ENCODE measurements around the gene SLC44A3.

DNA sequence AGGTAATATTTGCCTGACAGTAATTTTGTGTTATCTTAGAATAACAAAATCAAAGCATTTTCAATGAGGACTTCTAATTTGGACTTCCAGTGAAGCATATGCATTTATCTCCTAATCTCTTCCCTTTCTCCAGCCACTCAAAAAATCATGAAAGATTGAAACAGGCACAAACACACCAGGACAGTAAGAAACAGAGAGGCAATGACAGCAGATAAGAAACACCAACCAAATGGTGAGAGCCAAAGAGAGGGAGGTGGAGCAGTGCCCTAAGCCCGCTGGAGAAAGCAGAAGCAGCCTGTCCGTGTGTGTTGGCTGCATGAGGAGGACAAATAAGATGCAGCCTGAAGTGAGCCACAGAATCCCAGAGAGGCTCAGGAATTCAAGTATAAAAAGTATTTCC, 39.0 kb downstream of the SLC44A3 start:
- TF ChIP-seq, protein P1, sequence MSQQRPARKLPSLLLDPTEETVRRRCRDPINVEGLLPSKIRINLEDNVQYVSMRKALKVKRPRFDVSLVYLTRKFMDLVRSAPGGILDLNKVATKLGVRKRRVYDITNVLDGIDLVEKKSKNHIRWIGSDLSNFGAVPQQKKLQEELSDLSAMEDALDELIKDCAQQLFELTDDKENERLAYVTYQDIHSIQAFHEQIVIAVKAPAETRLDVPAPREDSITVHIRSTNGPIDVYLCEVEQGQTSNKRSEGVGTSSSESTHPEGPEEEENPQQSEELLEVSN (IDR thresholded peaks at IDR 0.05): no peak
- TF ChIP-seq, protein P2, sequence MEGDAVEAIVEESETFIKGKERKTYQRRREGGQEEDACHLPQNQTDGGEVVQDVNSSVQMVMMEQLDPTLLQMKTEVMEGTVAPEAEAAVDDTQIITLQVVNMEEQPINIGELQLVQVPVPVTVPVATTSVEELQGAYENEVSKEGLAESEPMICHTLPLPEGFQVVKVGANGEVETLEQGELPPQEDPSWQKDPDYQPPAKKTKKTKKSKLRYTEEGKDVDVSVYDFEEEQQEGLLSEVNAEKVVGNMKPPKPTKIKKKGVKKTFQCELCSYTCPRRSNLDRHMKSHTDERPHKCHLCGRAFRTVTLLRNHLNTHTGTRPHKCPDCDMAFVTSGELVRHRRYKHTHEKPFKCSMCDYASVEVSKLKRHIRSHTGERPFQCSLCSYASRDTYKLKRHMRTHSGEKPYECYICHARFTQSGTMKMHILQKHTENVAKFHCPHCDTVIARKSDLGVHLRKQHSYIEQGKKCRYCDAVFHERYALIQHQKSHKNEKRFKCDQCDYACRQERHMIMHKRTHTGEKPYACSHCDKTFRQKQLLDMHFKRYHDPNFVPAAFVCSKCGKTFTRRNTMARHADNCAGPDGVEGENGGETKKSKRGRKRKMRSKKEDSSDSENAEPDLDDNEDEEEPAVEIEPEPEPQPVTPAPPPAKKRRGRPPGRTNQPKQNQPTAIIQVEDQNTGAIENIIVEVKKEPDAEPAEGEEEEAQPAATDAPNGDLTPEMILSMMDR (IDR thresholded peaks at IDR 0.05; ENCODE audit: control extremely low read depth in 1 of 3, insufficient read depth in 1 of 3, low read depth in 1 of 3, low read length in 3 of 3): no peak
- TF ChIP-seq JUN (IDR thresholded peaks at IDR 0.05; ENCODE audit: low read depth, low read length): no peak
- TF ChIP-seq POLR2A (IDR thresholded peaks at IDR 0.05; ENCODE audit: control extremely low read depth in 1 of 2, low read depth in 2 of 2, low read length in 2 of 2): no peak
- TF ChIP-seq CREB1 (IDR thresholded peaks at IDR 0.05): no peak
- no peak for TF ChIP-seq EZH2 (IDR thresholded peaks at IDR 0.05; ENCODE audit: low read depth, low read length, severe bottlenecking)
- no peak for TF ChIP-seq RAD21 (IDR thresholded peaks at IDR 0.05 in 1 of 2, conservative IDR thresholded peaks at IDR 0.05 in 1 of 2; ENCODE audit: low read depth in 2 of 2, low read length in 2 of 2)
- no peak for TF ChIP-seq NRF1 (IDR thresholded peaks at IDR 0.05; ENCODE audit: low read depth, low read length)
- TF ChIP-seq RXRA (IDR thresholded peaks at IDR 0.05; ENCODE audit: insufficient read depth, low read depth, low read length): no peak
- no peak for TF ChIP-seq CHD2 (IDR thresholded peaks at IDR 0.05; ENCODE audit: low read length)
- TF ChIP-seq JUND (IDR thresholded peaks at IDR 0.05; ENCODE audit: low read length): no peak
- TF ChIP-seq SP4 (IDR thresholded peaks at IDR 0.05; ENCODE audit: low read length): no peak
- TF ChIP-seq SP1 (IDR thresholded peaks at IDR 0.05; ENCODE audit: low read depth, low read length): no peak
- no peak for TF ChIP-seq SUZ12 (IDR thresholded peaks at IDR 0.05; ENCODE audit: low read length)

Measured in H1 (cell line).